ENCODE data around the gene NASP. TPM values are rescaled to one million over a fixed set of nuclear protein-coding genes. Genes with fewer than 3 reads are reported as not detected.

The NASP gene
- total RNA-seq, 1 experiment from 2014 or later, result 514 TPM

- H4K8ac ChIP-seq (replicated peaks; ENCODE audit: insufficient read length, low read depth, low read length), result no peak overlapping the region
- no peak overlapping the region for H3K4me2 ChIP-seq (ENCODE audit: insufficient read depth, insufficient read length, low read length)
- H2BK20ac ChIP-seq (ENCODE audit: low read depth, low read length, poor library complexity, severe bottlenecking), result no peak overlapping the region
- H4K20me1 ChIP-seq (ENCODE audit: control insufficient read depth, insufficient read depth, insufficient read length), result no peaks in the 10 kb centered on the region
- Mint-ChIP-seq H3K27ac (peak overlapping the region in 1 of 3 experiments; percentile 18; a peak in 3 of 7 replicates), H3K4me3 (no peak overlapping the region; a peak in 1 of 5 replicates), H3K4me1 (no peaks in the 10 kb centered on the region; a peak in 1 of 4 replicates), H3K36me3 (ENCODE audit: insufficient read depth in 1 of 3, low read depth in 3 of 3) (peaks cover 54 to 90% (median 85%) of the 10 kb centered on the region in 3 experiments), H3K9me3 (no peaks in the 10 kb centered on the region), H3K27me3 (ENCODE audit: low read depth) (no peaks in the 10 kb centered on the region)
- no peak overlapping the region for H2BK12ac ChIP-seq (ENCODE audit: insufficient read length, low read depth, low read length)
- no peaks in the 10 kb centered on the region for H3K4me1 ChIP-seq (ENCODE audit: insufficient read depth, low read length)
- H3K23ac ChIP-seq (ENCODE audit: insufficient read length, low read depth, low read length), result no peak overlapping the region
- DNase-seq, result no peak
- H3K27me3 ChIP-seq (ENCODE audit: insufficient read depth, low read length), result no peaks in the 10 kb centered on the region
- H3T11ph ChIP-seq (ENCODE audit: low read length), result no peak overlapping the region
- peaks cover 3% of the 10 kb centered on the region; the same call in 1 of the 2 replicates for H3K79me2 ChIP-seq (ENCODE audit: insufficient read depth, low read length)
- no CpG with 5 or more reads among the region's 6 CpGs for WGBS (ENCODE audit: extremely low coverage, insufficient read length, low lambda C conversion rate)
- H2BK120ac ChIP-seq (ENCODE audit: low read depth, low read length, poor library complexity, severe bottlenecking), result no peak overlapping the region
- H3K9me3 ChIP-seq (ENCODE audit: control insufficient read depth, low read depth, low read length), result no peaks in the 10 kb centered on the region
- no peak overlapping the region for H3K14ac ChIP-seq (ENCODE audit: insufficient read depth, low read length)
- no peak overlapping the region for H3K4ac ChIP-seq (ENCODE audit: low read depth, low read length)
- H2AK5ac ChIP-seq (ENCODE audit: insufficient read length, low read length), result no peak overlapping the region
- no peak overlapping the region for H3K56ac ChIP-seq (ENCODE audit: insufficient read length, low read depth, low read length)
- H3K79me1 ChIP-seq (ENCODE audit: insufficient read depth, low read depth, low read length, poor library complexity, severe bottlenecking), result peaks cover 8% of the 10 kb centered on the region
- H2BK5ac ChIP-seq (ENCODE audit: insufficient read length, low read length), result no peak overlapping the region
- H3K9ac ChIP-seq (ENCODE audit: extremely low read depth, insufficient read length, low read length), result no peak overlapping the region
- H2AFZ ChIP-seq (ENCODE audit: low read length), result no peak overlapping the region
- no peaks in the 10 kb centered on the region for H3K23me2 ChIP-seq (ENCODE audit: insufficient read length, low read depth, low read length, poor library complexity, severe bottlenecking)
- no peak for TF ChIP-seq CTCF (conservative IDR thresholded peaks at IDR 0.05)
- H4K5ac ChIP-seq (ENCODE audit: insufficient read length, low read depth, low read length), result no peak overlapping the region
- H4K91ac ChIP-seq (ENCODE audit: insufficient read length, low read depth, low read length), result no peak overlapping the region
- H3K27ac ChIP-seq (ENCODE audit: insufficient read length, low read depth, low read length), result no peak overlapping the region
- no peak overlapping the region for H3K18ac ChIP-seq (ENCODE audit: insufficient read length, low read depth, low read length)
- no peak overlapping the region for H2BK15ac ChIP-seq (ENCODE audit: low read depth, low read length)
Observed at GRCh38 chr1:45607404-45608074, 23.7 kb downstream of the NASP start.

Measured in H9 (cell line).